Progenitor cell of endocrine pancreas (in vitro differentiated cells): ENCODE data around the gene ACSL5. TPM values are rescaled to one million over a fixed set of nuclear protein-coding genes. Genes with fewer than 3 reads are reported as not detected.

Source experiments
- DNase-seq: peaks from one replicate; pipeline ENCODE4 v3.0.0; 2021; ENCODE audit warnings: low spot score; ENCODE audit not compliant: unreplicated experiment
- H3K27ac Mint-ChIP-seq: 2 replicates; pipeline ENCODE4 v1.8.0; 2021; ENCODE audit warnings: mild to moderate bottlenecking, moderate library complexity, mixed read lengths
- H3K27me3 Mint-ChIP-seq: 2 replicates; pipeline ENCODE4 v1.8.0; 2021; ENCODE audit warnings: mixed read lengths
- H3K36me3 Mint-ChIP-seq: 2 replicates; pipeline ENCODE4 v1.8.0; 2022; ENCODE audit warnings: mixed read lengths; ENCODE audit not compliant: insufficient read depth
- H3K4me1 Mint-ChIP-seq: 2 replicates; pipeline ENCODE4 v1.8.0; 2021; ENCODE audit warnings: low read depth, mixed read lengths
- H3K4me3 Mint-ChIP-seq: 2 replicates; pipeline ENCODE4 v1.8.0; 2021; ENCODE audit warnings: low read depth, mild to moderate bottlenecking, moderate library complexity, mixed read lengths
- H3K9me3 Mint-ChIP-seq: 2 replicates; pipeline ENCODE4 v1.8.0; 2021; ENCODE audit warnings: low read depth, mixed read lengths
- CTCF ChIP-seq: fragments of 200-600 bp; sonication (generic); IDR thresholded peaks from one replicate; pipeline ENCODE4 v1.5.0; 2021; ENCODE audit warnings: antibody characterized with exemption, mild to moderate bottlenecking; ENCODE audit not compliant: unreplicated experiment
- total RNA-seq: library from RNA; stranded (reverse); gene quantifications from 2 replicates; pipeline ENCODE4 v1.2.1, GENCODE V29; 2021

ACSL5 gene
- total RNA-seq, 1 donor from 2014 or later: 0.22 TPM

GRCh38 chr10:112365014-112365432, 8.9 kb upstream of the ACSL5 start:
- Mint-ChIP-seq H3K4me3 (no peak overlapping the region), H3K27me3 (peaks cover 21% of the 10 kb centered on the region), H3K27ac (no peak overlapping the region), H3K9me3 (no peaks in the 10 kb centered on the region), H3K36me3 (no peaks in the 10 kb centered on the region), H3K4me1 (peaks cover 7% of the 10 kb centered on the region)
- no peak for TF ChIP-seq CTCF
- no peak for DNase-seq

DNA sequence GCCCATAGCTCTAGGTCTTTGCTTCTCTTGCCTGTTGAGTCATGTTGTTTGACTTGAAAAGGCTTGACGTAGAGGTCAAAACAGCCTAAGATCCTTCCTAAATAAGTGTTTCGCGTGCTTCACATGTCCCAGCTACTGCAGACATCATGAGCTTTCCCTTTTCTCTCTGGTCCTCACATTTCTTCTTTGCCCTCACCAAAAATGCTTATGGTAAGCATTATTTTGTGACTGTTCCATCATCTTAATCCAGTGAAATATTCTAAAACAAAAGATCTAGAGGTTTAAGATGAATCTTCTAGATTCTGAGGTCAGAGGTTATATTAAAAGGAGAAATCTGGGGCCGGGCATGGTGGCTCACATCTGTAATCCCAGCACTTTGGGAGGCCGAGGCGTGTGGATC, 8.5 kb upstream of the ACSL5 start:
- Mint-ChIP-seq H3K27ac (no peak overlapping the region), H3K27me3 (peaks cover 20% of the 10 kb centered on the region), H3K4me1 (peaks cover 7% of the 10 kb centered on the region), H3K9me3 (no peaks in the 10 kb centered on the region), H3K36me3 (no peaks in the 10 kb centered on the region), H3K4me3 (no peak overlapping the region)
- DNase-seq: no peak
- TF ChIP-seq CTCF: no peak

GRCh38 chr10:112366992-112367391, 6.9 kb upstream of the ACSL5 start:
- DNase-seq: no peak
- H3K27ac Mint-ChIP-seq: no peak overlapping the region
- peaks cover 4% of the 10 kb centered on the region for H3K4me1 Mint-ChIP-seq
- H3K9me3 Mint-ChIP-seq: peaks cover 3% of the 10 kb centered on the region
- H3K4me3 Mint-ChIP-seq: no peak overlapping the region
- H3K27me3 Mint-ChIP-seq: peaks cover 13% of the 10 kb centered on the region
- peaks cover 1% of the 10 kb centered on the region for H3K36me3 Mint-ChIP-seq
- TF ChIP-seq CTCF: no peak

- H3K27me3 Mint-ChIP-seq: peaks cover 13% of the 10 kb centered on the region
- peaks cover 1% of the 10 kb centered on the region for H3K36me3 Mint-ChIP-seq
- no peak for TF ChIP-seq CTCF
- H3K4me3 Mint-ChIP-seq: no peak overlapping the region
- H3K9me3 Mint-ChIP-seq: peaks cover 3% of the 10 kb centered on the region
- H3K4me1 Mint-ChIP-seq: peaks cover 4% of the 10 kb centered on the region
- H3K27ac Mint-ChIP-seq: no peak overlapping the region
- no peak for DNase-seq
Observed at GRCh38 chr10:112367516-112367915, 6.4 kb upstream of the ACSL5 start.

- Mint-ChIP-seq H3K27ac (no peak overlapping the region), H3K27me3 (peaks cover 20% of the 10 kb centered on the region), H3K4me1 (peaks cover 13% of the 10 kb centered on the region), H3K36me3 (peaks cover 1% of the 10 kb centered on the region), H3K9me3 (peaks cover 3% of the 10 kb centered on the region), H3K4me3 (no peak overlapping the region)
- TF ChIP-seq CTCF: no peak
- DNase-seq: no peak
Observed at GRCh38 chr10:112369495-112370423, 4.2 kb upstream of the ACSL5 start.
